Lower leg skin (tissue), 4 donors: ENCODE data around the gene OBSCN. TPM values are rescaled to one million over a fixed set of nuclear protein-coding genes. Genes with fewer than 3 reads are reported as not detected.

ENCODE experiments used
- DNase-seq, 2 donors: peaks; one replicate each; pipeline ENCODE4 v3.0.0-alpha.2; 2019; ENCODE audit warnings: low spot score in 2 of 2
- H3K4me3 ChIP-seq: fragments of 200-600 bp; sonication (generic); 2 replicates; pipeline ENCODE4 v1.5.1; 2017; ENCODE audit warnings: mild to moderate bottlenecking, low read depth; ENCODE audit not compliant: poor library complexity, severe bottlenecking
- POLR2A ChIP-seq, 2 donors: fragments of 450-650 bp; IDR thresholded peaks; one replicate each; pipeline ENCODE4 v1.6.1; 2016 to 2017; ENCODE audit warnings: antibody characterized with exemption in 2 of 2, mild to moderate bottlenecking in 1 of 2, moderate library complexity in 1 of 2
- WGBS, 2 donors: methylation state at CpG; one replicate each; pipeline ENCODE4 v1.1.5; 2018; 5-methylcytosine and 5-hydroxymethylcytosine counted together
- intact Hi-C: fragments of 100-400 bp; cut with DNase I; formaldehyde crosslinking; loops from one replicate; pipeline ENCODE4 v1.15.0; 2023; ENCODE audit warnings: low total_unique reads
- total RNA-seq, 4 donors: library from RNA; depleted of rRNA; stranded (reverse); fragments of >200 nt; gene quantifications; one replicate each; pipeline ENCODE4 v1.1.0, GENCODE V29; 2016
- TF ChIP-seq, protein P1 (sequence below), 3 donors: fragments of 450-650 bp; IDR thresholded peaks; one replicate each; pipeline ENCODE4 v1.5.1; 2016; ENCODE audit warnings: antibody characterized with exemption in 3 of 3, mild to moderate bottlenecking in 3 of 3, moderate library complexity in 2 of 3

OBSCN gene
- total RNA-seq, 4 donors from 2014 or later: 7.4 to 39.2 (median 18.5) TPM

- intact Hi-C loops: no loop called here
- DNase-seq: peak in 1 of 2 donors; percentile 53
- WGBS, 2 donors: 89 to 94% methylated on average over 12 of the region's 12 CpGs
- no peak for TF ChIP-seq POLR2A (IDR thresholded peaks at IDR 0.05)
- TF ChIP-seq, protein P1, sequence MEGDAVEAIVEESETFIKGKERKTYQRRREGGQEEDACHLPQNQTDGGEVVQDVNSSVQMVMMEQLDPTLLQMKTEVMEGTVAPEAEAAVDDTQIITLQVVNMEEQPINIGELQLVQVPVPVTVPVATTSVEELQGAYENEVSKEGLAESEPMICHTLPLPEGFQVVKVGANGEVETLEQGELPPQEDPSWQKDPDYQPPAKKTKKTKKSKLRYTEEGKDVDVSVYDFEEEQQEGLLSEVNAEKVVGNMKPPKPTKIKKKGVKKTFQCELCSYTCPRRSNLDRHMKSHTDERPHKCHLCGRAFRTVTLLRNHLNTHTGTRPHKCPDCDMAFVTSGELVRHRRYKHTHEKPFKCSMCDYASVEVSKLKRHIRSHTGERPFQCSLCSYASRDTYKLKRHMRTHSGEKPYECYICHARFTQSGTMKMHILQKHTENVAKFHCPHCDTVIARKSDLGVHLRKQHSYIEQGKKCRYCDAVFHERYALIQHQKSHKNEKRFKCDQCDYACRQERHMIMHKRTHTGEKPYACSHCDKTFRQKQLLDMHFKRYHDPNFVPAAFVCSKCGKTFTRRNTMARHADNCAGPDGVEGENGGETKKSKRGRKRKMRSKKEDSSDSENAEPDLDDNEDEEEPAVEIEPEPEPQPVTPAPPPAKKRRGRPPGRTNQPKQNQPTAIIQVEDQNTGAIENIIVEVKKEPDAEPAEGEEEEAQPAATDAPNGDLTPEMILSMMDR (IDR thresholded peaks at IDR 0.05): no peak
- no peak overlapping the region for H3K4me3 ChIP-seq
These were observed 29.8 kb upstream of the OBSCN start for GRCh38 chr1:228177721-228178710.

DNA sequence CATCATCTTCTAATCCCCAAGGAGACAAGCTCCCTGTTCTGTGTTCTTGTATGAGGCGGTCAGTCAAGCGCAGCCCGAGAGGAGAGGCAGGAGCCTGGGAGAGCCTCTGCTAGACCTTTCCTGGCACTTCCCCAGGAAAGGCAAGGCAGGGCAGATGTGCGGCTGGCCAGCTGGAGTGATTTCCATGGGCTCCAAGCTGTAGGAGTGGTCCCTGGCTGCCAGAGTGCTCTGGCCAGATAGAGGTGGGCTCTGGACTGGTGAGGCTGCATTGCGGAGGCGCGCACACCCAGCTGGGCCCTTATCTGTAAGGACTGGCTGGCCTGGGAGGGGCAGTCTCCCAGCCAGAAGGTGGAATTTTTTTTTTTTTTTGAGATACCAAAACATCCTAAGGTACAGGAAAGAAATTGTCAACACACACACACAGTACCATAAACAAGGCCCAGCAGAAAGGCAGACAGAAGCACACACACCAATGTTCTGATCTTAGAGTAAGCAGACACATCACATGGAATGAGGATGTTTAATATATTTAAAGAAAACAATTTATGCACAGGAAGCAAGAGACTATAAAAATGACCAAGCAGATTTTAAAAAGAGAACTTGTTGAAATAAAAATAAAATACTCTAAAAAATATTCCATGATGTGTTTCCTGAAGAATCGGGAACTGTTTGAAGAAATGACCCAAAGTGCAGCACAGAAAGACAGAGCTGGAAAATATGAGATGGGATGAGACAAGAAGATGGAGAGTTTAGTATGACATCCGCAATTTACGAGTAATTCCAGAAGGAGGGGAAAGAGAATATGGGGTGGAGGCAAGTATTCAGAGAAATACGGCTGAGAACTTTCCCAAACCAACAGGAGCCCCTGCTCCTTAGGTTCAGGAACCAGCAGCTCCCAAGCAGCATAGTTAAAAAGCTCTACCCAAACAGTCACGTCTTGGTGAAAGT is 28.8 kb upstream of the OBSCN start:
- peak in 1 of 2 donors; percentile 61 for DNase-seq
- intact Hi-C loops: no loop called here
- WGBS, 2 donors: 79% methylated on average over 12 of the region's 12 CpGs
- no peak for TF ChIP-seq POLR2A (IDR thresholded peaks at IDR 0.05)
- TF ChIP-seq, protein P1 (IDR thresholded peaks at IDR 0.05): no peak
- no peak overlapping the region for H3K4me3 ChIP-seq

DNA sequence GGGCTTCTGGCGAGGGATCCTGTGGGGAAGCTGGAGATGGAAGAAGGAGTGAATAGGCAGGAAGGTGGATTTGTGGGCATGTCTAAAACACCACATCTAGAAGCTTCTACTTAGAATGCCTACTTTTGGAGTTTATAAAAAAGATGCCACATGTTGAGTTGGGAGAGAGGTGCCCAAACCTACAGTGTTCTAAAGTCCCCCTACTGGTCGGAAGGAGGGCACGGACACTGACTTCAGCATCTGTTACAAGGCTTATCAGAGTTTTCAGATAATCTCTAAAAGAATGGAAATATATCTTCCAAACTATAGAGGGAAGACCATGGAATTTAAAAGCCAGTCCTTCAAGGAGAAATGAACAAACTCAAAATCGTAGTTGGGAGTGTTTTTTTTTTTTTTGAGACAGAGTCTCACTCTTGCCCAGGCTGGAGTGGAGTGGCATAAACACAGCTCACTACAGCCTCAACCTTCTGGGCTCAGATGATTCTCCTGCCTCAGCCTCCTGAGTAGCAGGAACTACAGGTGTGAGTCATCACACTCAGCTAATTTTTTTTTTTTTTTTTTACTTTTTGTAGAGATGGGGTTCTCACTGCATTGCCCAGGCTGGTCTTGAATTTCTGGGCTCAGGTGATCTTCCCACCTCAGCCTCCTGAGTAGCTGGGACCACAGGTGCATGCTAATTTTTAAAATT is 27.4 kb upstream of the OBSCN start:
- no peak overlapping the region for H3K4me3 ChIP-seq
- intact Hi-C loops: no loop called here
- 68 to 69% methylated on average over 4 of the region's 4 CpGs for WGBS, 2 donors
- TF ChIP-seq POLR2A (IDR thresholded peaks at IDR 0.05): no peak
- TF ChIP-seq, protein P1 (IDR thresholded peaks at IDR 0.05): no peak
- peak in 1 of 2 donors; percentile 28 for DNase-seq

- TF ChIP-seq POLR2A (IDR thresholded peaks at IDR 0.05): no peak
- TF ChIP-seq, protein P1 (IDR thresholded peaks at IDR 0.05): no peak
- WGBS, 2 donors: 88 to 89% methylated on average over 7 of the region's 7 CpGs
- intact Hi-C loops: no loop called here
These were observed 26.7 kb upstream of the OBSCN start for GRCh38 chr1:228180959-228181644.

DNA sequence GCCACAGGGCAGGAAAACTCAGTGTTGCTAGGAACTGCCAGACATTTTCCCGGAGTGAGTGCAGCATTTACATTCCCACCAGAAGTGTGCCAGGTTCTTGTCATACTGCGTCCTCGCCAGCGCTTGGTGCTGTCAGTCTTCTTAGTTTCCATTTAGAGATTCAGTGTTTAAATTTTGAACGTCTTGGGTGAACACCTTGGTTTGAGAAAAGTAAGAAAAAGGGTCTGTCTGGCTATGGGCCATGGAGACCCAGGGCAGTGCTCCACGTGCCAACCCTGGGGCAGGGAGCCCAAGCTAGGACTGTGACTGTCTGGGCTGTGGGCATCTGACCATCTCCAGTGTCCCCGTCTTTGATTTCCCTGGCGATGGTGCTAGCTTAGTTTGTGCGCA is 26.2 kb upstream of the OBSCN start:
- DNase-seq: peak in 1 of 2 donors; percentile 52
- WGBS, 2 donors: 85 to 90% methylated on average over 9 of the region's 9 CpGs
- no peak for TF ChIP-seq POLR2A (IDR thresholded peaks at IDR 0.05)
- TF ChIP-seq, protein P1 (IDR thresholded peaks at IDR 0.05): no peak
- no peak overlapping the region for H3K4me3 ChIP-seq
- intact Hi-C loops: no loop called here

More at GRCh38 chr1:228180959-228181644, 26.7 kb upstream of the OBSCN start:
- DNase-seq: peak in 1 of 2 donors; percentile 61
- H3K4me3 ChIP-seq: no peak overlapping the region
